WI38 (cell line): ENCODE measurements around the gene MLLT6.

Source experiments
- H3K4me3 ChIP-seq: 2 replicates; pipeline ENCODE4 v1.5.1; 2011; ENCODE audit warnings: low read depth, mild to moderate bottlenecking, control low read depth, low read length
- CTCF ChIP-seq: IDR thresholded peaks from 2 replicates; pipeline ENCODE4 v1.5.1; 2012; ENCODE audit warnings: low read depth, mild to moderate bottlenecking, control low read depth, low read length

MLLT6 gene

GRCh38 chr17:38671939-38672720 lies 32.9 kb upstream of the MLLT6 start:
- H3K4me3 ChIP-seq: no peak overlapping the region
- TF ChIP-seq CTCF: no peak

GRCh38 chr17:38672788-38673706 lies 32.0 kb upstream of the MLLT6 start:
- H3K4me3 ChIP-seq: no peak overlapping the region
- TF ChIP-seq CTCF: no peak

GRCh38 chr17:38673707-38674013 lies 31.4 kb upstream of the MLLT6 start:
- no peak overlapping the region; the same call in 1 of the 2 replicates for H3K4me3 ChIP-seq
- TF ChIP-seq CTCF: no peak

GRCh38 chr17:38674014-38674748 lies 30.9 kb upstream of the MLLT6 start:
- no peak for TF ChIP-seq CTCF
- peak overlapping the region; percentile 52 for H3K4me3 ChIP-seq

- H3K4me3 ChIP-seq: peak within 1 kb of the TSS; percentile 52
- TF ChIP-seq CTCF: no peak
Observed at GRCh38 chr17:38674749-38675615, 30.1 kb upstream of the MLLT6 start, which contains the start of gene EPOP. Gene EPOP, minus strand, starts transcription at chr17:38674957. Its CDS starts 462 bp downstream, at chr17:38674495.

- TF ChIP-seq CTCF: peak; percentile 96
- H3K4me3 ChIP-seq: no peak overlapping the region
Observed at GRCh38 chr17:38676706-38677504, 28.2 kb upstream of the MLLT6 start.
